PC-9 (cell line): ENCODE measurements around the gene POU1F1. TPM values are rescaled to one million over a fixed set of nuclear protein-coding genes. Genes with fewer than 3 reads are reported as not detected.
A peak's percentile ranks its signal among the peaks of the same experiment; 100 is the strongest.
"Not testable (repeated sequence)": the region's sequence is repeated elsewhere in the genome, so short reads cannot be mapped to it uniquely, and the experiment has no call there.

Experiments
- BruUV-seq: library from RNA; stranded (reverse); fragments of 400-500 nt; replicated peaks from 2 replicates; lab custom pipeline; 2021; lab: Mats Ljungman, UMichigan
- CTCF ChIA-PET: fragments of 300-600 bp; sonication (Branson Sonifier 250); formaldehyde crosslinking; loops from one replicate; lab custom pipeline; 2022; ENCODE audit warnings: antibody characterized with exemption; lab: Charles Lee
- POLR2A ChIA-PET: fragments of 300-600 bp; sonication (Branson Sonifier 250); formaldehyde crosslinking; loops from one replicate; lab custom pipeline; 2022; ENCODE audit warnings: antibody characterized with exemption; ENCODE audit not compliant: unreplicated experiment; lab: Charles Lee
- DNase-seq, 2 experiments: peaks; one replicate each; pipeline versions ENCODE4 v3.0.0 to v3.0.0-alpha.2; 2015 to 2022; ENCODE audit warnings: mixed read lengths in 1 of 2
- H2AFZ ChIP-seq: fragments of 200-600 bp; sonication (generic); 2 replicates; pipeline ENCODE4 v1.8.1; 2017; ENCODE audit warnings: antibody characterized with exemption
- H3F3A ChIP-seq: fragments of 200-600 bp; sonication (generic); 2 replicates; pipeline ENCODE4 v1.8.1; 2017; ENCODE audit warnings: antibody characterized with exemption, mild to moderate bottlenecking, low read depth; ENCODE audit not compliant: insufficient read depth
- H3K27ac ChIP-seq: fragments of 200-600 bp; sonication (generic); 2 replicates; pipeline ENCODE4 v1.6.1; 2016; ENCODE audit warnings: mixed run types
- H3K27me3 ChIP-seq: fragments of 200-600 bp; sonication (generic); 2 replicates; pipeline ENCODE4 v1.6.1; 2016; ENCODE audit warnings: low read depth, mixed run types; ENCODE audit not compliant: insufficient read depth
- H3K36me3 ChIP-seq: fragments of 200-600 bp; sonication (generic); 2 replicates; pipeline ENCODE4 v1.6.1; 2016; ENCODE audit warnings: low read depth, mixed run types
- H3K4me1 ChIP-seq: fragments of 200-600 bp; sonication (generic); replicated peaks from 2 replicates; pipeline ENCODE4 v1.6.1; 2016; ENCODE audit warnings: mixed run types; ENCODE audit not compliant: insufficient read depth
- H3K4me2 ChIP-seq: fragments of 200-600 bp; sonication (generic); 2 replicates; pipeline ENCODE4 v1.6.1; 2017; ENCODE audit warnings: mixed run types
- H3K4me3 ChIP-seq: fragments of 200-600 bp; sonication (generic); 2 replicates; pipeline ENCODE4 v1.6.1; 2016; ENCODE audit warnings: mixed run types
- H3K79me2 ChIP-seq: fragments of 200-600 bp; sonication (generic); 2 replicates; pipeline ENCODE4 v1.6.1; 2017; ENCODE audit warnings: low read depth, mixed run types
- H3K9me2 ChIP-seq: fragments of 200-600 bp; sonication (generic); 2 replicates; pipeline ENCODE4 v1.8.1; 2017; ENCODE audit warnings: mild to moderate bottlenecking; ENCODE audit not compliant: insufficient read depth
- H3K9me3 ChIP-seq: fragments of 200-600 bp; sonication (generic); 2 replicates; pipeline ENCODE4 v1.8.1; 2016; ENCODE audit warnings: low read depth; ENCODE audit not compliant: insufficient read depth
- H4K20me1 ChIP-seq: fragments of 200-600 bp; sonication (generic); 2 replicates; pipeline ENCODE4 v1.8.1; 2017; ENCODE audit not compliant: insufficient read depth
- CTCF ChIP-seq: fragments of 200-600 bp; sonication (generic); conservative IDR thresholded peaks from 2 replicates; pipeline ENCODE4 v1.6.1; 2017; ENCODE audit warnings: mixed run types, antibody characterized with exemption, mild to moderate bottlenecking, moderate library complexity
- EZH2 ChIP-seq: fragments of 200-600 bp; sonication (generic); IDR thresholded peaks from 2 replicates; pipeline ENCODE4 v1.8.0; 2017; ENCODE audit warnings: antibody characterized with exemption, low read depth
- intact Hi-C: fragments of 100-400 bp; cut with micrococcal nuclease; formaldehyde crosslinking; loops from one replicate; pipeline ENCODE4 v1.10.0; 2022; ENCODE audit not compliant: unreplicated experiment
- total RNA-seq: library from RNA; stranded (reverse); gene quantifications from 2 replicates; pipeline ENCODE4 v1.2.3, GENCODE V29; 2021

Gene POU1F1
- total RNA-seq, 1 experiment from 2014 or later: not detected

DNA sequence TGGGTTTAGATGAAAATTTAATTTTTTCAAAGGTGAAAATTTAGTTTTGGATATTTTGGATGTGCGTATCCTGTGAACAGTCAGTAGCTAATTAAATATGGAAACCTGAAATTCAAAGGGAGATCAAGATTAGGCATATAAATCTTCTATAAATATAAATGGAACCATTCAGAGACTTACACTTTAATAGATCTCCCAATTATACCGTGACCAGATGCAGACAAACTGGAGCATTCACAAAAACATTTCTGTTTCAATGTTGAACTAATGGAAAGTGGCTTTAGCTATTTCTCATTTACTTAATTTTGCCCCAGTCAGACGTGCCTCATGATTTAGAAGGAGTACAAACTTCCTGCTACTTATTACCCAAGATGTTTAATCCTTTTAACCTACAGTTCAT lies 29.1 kb upstream of the POU1F1 start:
- intact Hi-C loops: no loop called here
- ChIA-PET POLR2A (no interaction called here), CTCF (no interaction called here)
- no TSS peak for BruUV-seq
- Histone ChIP-seq H4K20me1 (no peaks in the 10 kb centered on the region), H3K9me2 (no peaks in the 10 kb centered on the region), H3K79me2 (no peaks in the 10 kb centered on the region), H3K27me3 (no peaks in the 10 kb centered on the region), H3F3A (no peaks in the 10 kb centered on the region), H3K27ac (no peak overlapping the region), H3K4me2 (no peak overlapping the region), H3K4me1 (peaks cover 8% of the 10 kb centered on the region; the same call in 1 of the 2 replicates), H3K36me3 (no peaks in the 10 kb centered on the region), H2AFZ (no peak overlapping the region), H3K9me3 (no peaks in the 10 kb centered on the region), H3K4me3 (no peak overlapping the region)
- DNase-seq: no peak
- TF ChIP-seq EZH2: no peak
- no peak for TF ChIP-seq CTCF

DNA sequence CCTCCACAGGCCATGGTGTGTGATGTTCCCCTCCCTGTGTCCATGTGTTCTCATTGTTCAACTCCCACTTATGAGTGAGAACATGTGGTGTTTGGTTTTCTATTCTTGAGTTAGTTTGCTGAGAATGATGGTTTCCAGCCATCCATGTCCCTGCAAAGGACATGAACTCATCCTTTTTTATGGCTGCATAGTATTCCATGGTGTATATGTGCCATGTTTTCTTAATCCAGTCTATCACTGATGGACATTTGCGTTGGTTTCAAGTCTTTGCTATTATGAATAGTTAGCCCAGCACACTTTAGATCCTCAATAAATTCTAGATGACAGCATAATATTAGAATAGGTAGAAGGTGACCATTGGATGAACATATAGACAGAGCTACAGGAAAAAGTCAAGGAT lies 28.6 kb upstream of the POU1F1 start:
- H3F3A ChIP-seq, CTCF ChIA-PET, H3K79me2 ChIP-seq, H3K4me2 ChIP-seq, intact Hi-C loops, H3K27ac ChIP-seq, H2AFZ ChIP-seq, H4K20me1 ChIP-seq, H3K27me3 ChIP-seq, H3K9me3 ChIP-seq, H3K4me1 ChIP-seq, H3K4me3 ChIP-seq, H3K9me2 ChIP-seq, DNase-seq, BruUV-seq, H3K36me3 ChIP-seq, POLR2A ChIA-PET: not testable (repeated sequence)

GRCh38 chr3:87298111-87298718 lies 21.8 kb upstream of the POU1F1 start:
- BruUV-seq: no TSS peak
- ChIA-PET CTCF (interaction anchor here (0.5 to 1.5 kb wide), 6 partner anchors 16 to 206 kb away, joined by 3 to 8 read pairs (median 3); no protein-coding TSS in a partner anchor), POLR2A (interaction anchor here (0.5 kb wide), 1 partner anchor 93 kb away, joined by 3 read pairs; no protein-coding TSS in a partner anchor)
- DNase-seq: no peak
- Histone ChIP-seq H3K9me3 (no peaks in the 10 kb centered on the region), H3K4me1 (no peaks in the 10 kb centered on the region), H3K4me2 (no peak overlapping the region), H3K4me3 (no peak overlapping the region), H3K79me2 (no peaks in the 10 kb centered on the region), H3K36me3 (no peaks in the 10 kb centered on the region), H3F3A (no peaks in the 10 kb centered on the region), H3K27ac (no peak overlapping the region), H2AFZ (no peak overlapping the region), H4K20me1 (no peaks in the 10 kb centered on the region), H3K9me2 (no peaks in the 10 kb centered on the region), H3K27me3 (no peaks in the 10 kb centered on the region)
- TF ChIP-seq CTCF (peak; percentile 89), EZH2 (no peak)
- intact Hi-C loops: loop anchor here (1.0 to 2.0 kb wide), 4 partner anchors 52 to 705 kb away; no protein-coding TSS in a partner anchor

DNA sequence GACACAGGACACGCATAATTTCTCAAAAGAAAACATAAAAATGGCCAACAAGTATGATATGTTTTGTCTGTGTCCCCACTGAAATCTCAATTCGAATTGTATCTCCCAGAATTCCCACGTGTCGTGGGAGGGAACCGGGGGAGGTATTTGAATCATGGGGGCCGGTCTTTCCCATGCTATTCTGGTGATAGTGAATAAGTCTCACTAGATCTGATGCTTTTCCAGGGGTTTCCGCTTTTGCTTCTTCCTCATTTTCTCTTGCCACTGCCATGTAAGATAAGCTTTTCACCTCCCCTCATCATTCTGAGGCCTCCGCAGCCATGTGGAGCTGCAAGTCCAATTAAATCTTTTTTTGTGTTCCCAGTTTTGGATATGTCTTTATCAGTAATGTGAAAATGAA lies 12.1 kb upstream of the POU1F1 start:
- Histone ChIP-seq H3K4me2 (no peak overlapping the region), H3K36me3 (no peaks in the 10 kb centered on the region), H3K9me2 (no peaks in the 10 kb centered on the region), H3K4me3 (no peak overlapping the region), H3K27me3 (no peaks in the 10 kb centered on the region), H3F3A (no peaks in the 10 kb centered on the region), H4K20me1 (no peaks in the 10 kb centered on the region; the same call in 1 of the 2 replicates), H2AFZ (peak overlapping the region; percentile 48; the same call in 1 of the 2 replicates), H3K4me1 (no peaks in the 10 kb centered on the region), H3K79me2 (no peaks in the 10 kb centered on the region), H3K27ac (no peak overlapping the region), H3K9me3 (no peaks in the 10 kb centered on the region)
- no peak for TF ChIP-seq EZH2
- no peak for TF ChIP-seq CTCF
- no peak for DNase-seq
- ChIA-PET POLR2A (no interaction called here), CTCF (no interaction called here)
- no TSS peak for BruUV-seq
- intact Hi-C loops: no loop called here
